Lung (tissue), 12 donors: ENCODE measurements around the gene PGK2. TPM values are rescaled to one million over a fixed set of nuclear protein-coding genes. Genes with fewer than 3 reads are reported as not detected.

ENCODE experiments used
- ATAC-seq: fragments of 200-7000 bp; cut with Tn5 transposase; one replicate; pipeline ENCODE4 v1.9.1; 2020; ENCODE audit warnings: moderate number of reproducible peaks; ENCODE audit not compliant: insufficient read depth, low FRiP score
- DNase-seq, 3 donors: peaks; one replicate each; pipeline ENCODE4 v3.0.0-alpha.2; 2013 to 2017
- H3K27ac ChIP-seq, 2 donors: one replicate each; pipeline ENCODE4 v1.5.1; 2013; ENCODE audit warnings: mild to moderate bottlenecking in 2 of 2, moderate library complexity in 2 of 2, control low read depth in 1 of 2, inconsistent platforms in 1 of 2, low read depth in 1 of 2, low read length in 1 of 2
- H3K27me3 ChIP-seq, 3 donors: one replicate each; pipeline ENCODE4 v1.5.1; 2013; ENCODE audit warnings: low read length in 2 of 3; ENCODE audit not compliant: control insufficient read depth in 3 of 3, insufficient read depth in 3 of 3
- H3K36me3 ChIP-seq, 4 donors: one replicate each; pipeline ENCODE4 v1.5.1; 2013; ENCODE audit warnings: low read length in 4 of 4, mild to moderate bottlenecking in 1 of 4, moderate library complexity in 1 of 4; ENCODE audit not compliant: control insufficient read depth in 4 of 4, insufficient read depth in 4 of 4
- H3K4me1 ChIP-seq, 5 donors: one replicate each; pipeline ENCODE4 v1.5.1; 2013; ENCODE audit warnings: low read length in 5 of 5, mild to moderate bottlenecking in 2 of 5, moderate library complexity in 1 of 5; ENCODE audit not compliant: control insufficient read depth in 5 of 5, insufficient read depth in 5 of 5
- H3K4me3 ChIP-seq: one replicate; pipeline ENCODE4 v1.5.1; 2013; ENCODE audit warnings: mild to moderate bottlenecking, control low read depth, moderate library complexity
- H3K9ac ChIP-seq, 2 donors: one replicate each; pipeline ENCODE4 v1.5.1; 2013; ENCODE audit warnings: low read length in 2 of 2, control low read depth in 1 of 2; ENCODE audit not compliant: insufficient read depth in 1 of 2
- H3K9me3 ChIP-seq, 4 donors: one replicate each; pipeline ENCODE4 v1.5.1; 2013; ENCODE audit warnings: low read length in 3 of 4, mild to moderate bottlenecking in 1 of 4, moderate library complexity in 1 of 4; ENCODE audit not compliant: control insufficient read depth in 4 of 4, insufficient read depth in 3 of 4
- WGBS, 2 donors: extraction: QIAGEN DNeasy Blood & Tissue Kit; methylation state at CpG; one replicate each; pipeline ENCODE4 v1.1.7; 2013; 5-methylcytosine and 5-hydroxymethylcytosine counted together
- polyA plus RNA-seq, 2 donors: library from polyadenylated mRNA; stranded (reverse); fragments of 200-250 nt; gene quantifications; one replicate each; pipeline ENCODE4 v1.2.1, GENCODE V29; 2013
- total RNA-seq, 2 donors: library from RNA; depleted of rRNA in 1 of 2; stranded (reverse); fragments of >200 nt in 1 of 2; gene quantifications; one replicate each; pipeline ENCODE4 v1.2.1, GENCODE V29; 2014 to 2021
- TF ChIP-seq, protein P1 (sequence below): IDR thresholded peaks from 2 replicates; pipeline ENCODE4 v1.5.1; 2012; ENCODE audit warnings: mild to moderate bottlenecking; ENCODE audit errors: control extremely low read depth, extremely low read depth
- donor health status: control.
- donor health status: control.
- donor health status: Bipolar disorder and iron deficiency.
- donor health status: healthy.
- donor health status: DM: yes; HTN: yes; CAD: no.

PGK2 gene
- total and polyA plus RNA-seq, 4 donors = not detected

DNA sequence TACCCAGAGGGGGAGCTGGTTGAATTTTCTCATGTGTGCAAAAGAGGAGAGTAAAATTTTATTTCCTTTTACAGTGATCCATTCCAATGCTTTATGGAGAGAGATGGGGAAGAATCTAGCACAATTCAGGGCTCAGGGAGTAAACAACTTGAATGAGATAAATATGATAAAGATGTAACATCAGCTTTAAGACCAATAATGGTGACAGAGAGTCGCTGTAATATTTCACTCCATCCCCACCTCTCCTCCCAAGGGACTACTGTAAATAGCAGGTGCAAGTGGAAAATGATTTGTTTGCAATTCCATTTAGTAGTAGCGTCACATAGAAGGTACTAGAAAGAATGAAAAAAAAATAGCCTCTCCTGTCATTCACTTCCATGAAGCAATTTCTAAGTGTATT lies 47.7 kb downstream of the PGK2 start:
- no peak overlapping the region for H3K9ac ChIP-seq
- no peak overlapping the region for H3K4me3 ChIP-seq
- no peaks in the 10 kb centered on the region for H3K36me3 ChIP-seq
- 71 to 92% methylated on average over 2 of the region's 2 CpGs for WGBS, 2 donors
- H3K4me1 ChIP-seq = no peaks in the 10 kb centered on the region
- ATAC-seq (no peak), DNase-seq (no peak)
- no peaks in the 10 kb centered on the region for H3K27me3 ChIP-seq
- TF ChIP-seq, protein P1, sequence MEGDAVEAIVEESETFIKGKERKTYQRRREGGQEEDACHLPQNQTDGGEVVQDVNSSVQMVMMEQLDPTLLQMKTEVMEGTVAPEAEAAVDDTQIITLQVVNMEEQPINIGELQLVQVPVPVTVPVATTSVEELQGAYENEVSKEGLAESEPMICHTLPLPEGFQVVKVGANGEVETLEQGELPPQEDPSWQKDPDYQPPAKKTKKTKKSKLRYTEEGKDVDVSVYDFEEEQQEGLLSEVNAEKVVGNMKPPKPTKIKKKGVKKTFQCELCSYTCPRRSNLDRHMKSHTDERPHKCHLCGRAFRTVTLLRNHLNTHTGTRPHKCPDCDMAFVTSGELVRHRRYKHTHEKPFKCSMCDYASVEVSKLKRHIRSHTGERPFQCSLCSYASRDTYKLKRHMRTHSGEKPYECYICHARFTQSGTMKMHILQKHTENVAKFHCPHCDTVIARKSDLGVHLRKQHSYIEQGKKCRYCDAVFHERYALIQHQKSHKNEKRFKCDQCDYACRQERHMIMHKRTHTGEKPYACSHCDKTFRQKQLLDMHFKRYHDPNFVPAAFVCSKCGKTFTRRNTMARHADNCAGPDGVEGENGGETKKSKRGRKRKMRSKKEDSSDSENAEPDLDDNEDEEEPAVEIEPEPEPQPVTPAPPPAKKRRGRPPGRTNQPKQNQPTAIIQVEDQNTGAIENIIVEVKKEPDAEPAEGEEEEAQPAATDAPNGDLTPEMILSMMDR = no peak
- no peak overlapping the region for H3K27ac ChIP-seq
- no peaks in the 10 kb centered on the region for H3K9me3 ChIP-seq

DNA sequence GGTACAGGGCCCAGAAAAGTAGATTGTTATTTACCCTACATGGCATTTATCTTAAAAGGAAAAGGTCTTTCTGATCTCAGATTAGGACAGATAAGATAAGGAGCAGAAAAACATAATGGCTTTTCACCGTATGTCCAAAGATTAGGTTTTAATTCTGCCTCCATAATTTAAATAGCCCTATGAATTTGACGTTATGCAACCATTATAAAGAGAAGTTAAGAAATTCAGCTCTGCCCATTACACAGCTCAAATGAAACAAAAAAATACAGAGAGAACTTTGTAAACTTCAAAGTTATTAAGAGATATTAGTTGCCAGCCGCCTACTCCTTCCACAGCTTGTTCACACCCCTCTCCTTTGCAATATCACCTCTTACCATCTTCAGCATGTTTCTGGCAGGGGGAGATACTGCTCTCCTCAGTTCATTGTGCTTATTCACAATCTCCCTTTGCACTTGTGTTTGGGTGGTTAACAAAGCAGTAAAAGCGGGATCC lies 51.0 kb downstream of the PGK2 start:
- H3K9me3 ChIP-seq = no peaks in the 10 kb centered on the region
- H3K36me3 ChIP-seq = no peaks in the 10 kb centered on the region
- no peak for ATAC-seq
- H3K9ac ChIP-seq = no peak overlapping the region
- TF ChIP-seq, protein P1 = no peak
- H3K4me1 ChIP-seq = no peaks in the 10 kb centered on the region
- DNase-seq = peak in 1 of 3 donors; percentile 14
- no peak overlapping the region for H3K4me3 ChIP-seq
- H3K27me3 ChIP-seq = no peaks in the 10 kb centered on the region
- 57 to 73% methylated on average over 4 of the region's 4 CpGs for WGBS, 2 donors
- H3K27ac ChIP-seq = no peak overlapping the region

Other genes starting within 250 kb of the PGK2 start
- 1 to 10 TPM; 4.0 to 4.5 TPM for gene C6orf141, start 236.6 kb downstream of the PGK2 start, total RNA-seq
- 1 to 10 TPM in 1 of 2 donors, under 1 TPM in 1; 0.73 to 6.1 TPM for gene C6orf141, start 236.6 kb downstream of the PGK2 start, polyA plus RNA-seq
- gene RHAG, start 150.4 kb downstream of the PGK2 start, total RNA-seq = 1 to 10 TPM in 1 of 2 donors, under 1 TPM in 1; 0.31 to 5.7 TPM
- under 1 TPM in 1 of 2 donors, not detected in 1; 0.03 TPM for gene RHAG, start 150.4 kb downstream of the PGK2 start, polyA plus RNA-seq
- gene CRISP2, start 73.7 kb downstream of the PGK2 start, total RNA-seq = 1 to 10 TPM in 1 of 2 donors, under 1 TPM in 1; 0.28 to 4.0 TPM
- 1 to 10 TPM; 1.2 to 1.5 TPM for gene CRISP2, start 73.7 kb downstream of the PGK2 start, polyA plus RNA-seq
- gene CRISP3, start 42.9 kb downstream of the PGK2 start, total RNA-seq = 1 to 10 TPM in 1 of 2 donors, under 1 TPM in 1; 0.80 to 1.1 TPM
- 1 to 10 TPM in 1 of 2 donors, under 1 TPM in 1; 0.59 to 1.0 TPM for gene CRISP3, start 42.9 kb downstream of the PGK2 start, polyA plus RNA-seq
- gene CRISP1, start 79.2 kb upstream of the PGK2 start, total RNA-seq = not detected
- gene CRISP1, start 79.2 kb upstream of the PGK2 start, polyA plus RNA-seq = not detected
- not detected for gene DEFB114, start 176.9 kb upstream of the PGK2 start, total RNA-seq
- gene DEFB114, start 176.9 kb upstream of the PGK2 start, polyA plus RNA-seq = not detected
- gene DEFB113, start 182.3 kb upstream of the PGK2 start, total RNA-seq = not detected
- not detected for gene DEFB113, start 182.3 kb upstream of the PGK2 start, polyA plus RNA-seq
- gene DEFB110, start 234.7 kb upstream of the PGK2 start, total RNA-seq = not detected
- gene DEFB110, start 234.7 kb upstream of the PGK2 start, polyA plus RNA-seq = not detected